ENCODE data around the gene CRB3.

GRCh38 chr19:6433165-6433564 is 30.9 kb upstream of the CRB3 start:
- TF ChIP-seq CTCF (IDR thresholded peaks at IDR 0.05) (no peak), KDM1A (IDR thresholded peaks at IDR 0.05; ENCODE audit: low read depth) (no peak), EP300 (IDR thresholded peaks at IDR 0.05) (no peak), SMC3 (IDR thresholded peaks at IDR 0.05) (no peak), NFE2L2 (conservative IDR thresholded peaks at IDR 0.05; ENCODE audit: low read length) (no peak), POLR2A (IDR thresholded peaks at IDR 0.05; ENCODE audit: low read length) (no peak), HOXA7 (CRISPR knock-in tag; IDR thresholded peaks at IDR 0.05) (no peak), JUN (IDR thresholded peaks at IDR 0.05) (no peak), JUNB (IDR thresholded peaks at IDR 0.05) (no peak), RAD21 (conservative IDR thresholded peaks at IDR 0.05 in 1 of 2, IDR thresholded peaks at IDR 0.05 in 1 of 2) (no peak), MAX (IDR thresholded peaks at IDR 0.05) (no peak)

All from A549 (cell line).